SK-N-SH (cell line): ENCODE results near the gene PPIL1. TPM values are rescaled to one million over a fixed set of nuclear protein-coding genes. Genes with fewer than 3 reads are reported as not detected.

ENCODE experiments used
- CTCF ChIA-PET: fragments of 300-600, 350-600 bp; formaldehyde crosslinking; extraction: SDS; loops from one replicate; lab custom pipeline; 2021; lab: Yijun Ruan, JAX
- POLR2A ChIA-PET: fragments of 350-600 bp; sonication (Branson Sonifier 250); formaldehyde crosslinking; extraction: SDS; loops from one replicate; lab custom pipeline; 2020; ENCODE audit warnings: antibody characterized with exemption, inconsistent platforms; lab: Yijun Ruan, JAX
- DNase-seq: peaks from one replicate; pipeline ENCODE4 v3.0.0; 2012
- H2AFZ ChIP-seq: fragments of 200-600 bp; sonication (generic); 2 replicates; pipeline ENCODE4 v1.8.1; 2016; ENCODE audit warnings: antibody characterized with exemption, mild to moderate bottlenecking, low read depth
- H3F3A ChIP-seq: fragments of 200-600 bp; sonication (generic); replicated peaks from 2 replicates; pipeline ENCODE3; 2016; ENCODE audit warnings: antibody characterized with exemption, mild to moderate bottlenecking; ENCODE audit not compliant: insufficient read depth
- H3K27ac ChIP-seq, 2 experiments: fragments of 200-500 bp in 1 of 2; fragments of 200-600 bp in 1 of 2; sonication (Bioruptor generic) in 1 of 2; sonication (generic), shearing (Covaris generic) in 1 of 2; 2 replicates each; pipeline versions ENCODE4 v1.5.1 to v1.6.1; 2014 to 2016; ENCODE audit warnings: low read depth in 2 of 2, inconsistent platforms in 1 of 2, low read length in 1 of 2, mild to moderate bottlenecking in 1 of 2, mixed read lengths in 1 of 2
- H3K27me3 ChIP-seq: fragments of 200-600 bp; sonication (generic), shearing (Covaris generic); 2 replicates; pipeline ENCODE4 v1.6.1; 2016; ENCODE audit warnings: mixed run types; ENCODE audit not compliant: insufficient read depth
- H3K36me3 ChIP-seq, 2 experiments: fragments of 200-500 bp in 1 of 2; fragments of 200-600 bp in 1 of 2; sonication (Bioruptor generic) in 1 of 2; sonication (generic) in 1 of 2; replicated peaks in 1 of 2; 2 replicates each; pipeline versions ENCODE3 to v1.5.1; 2014 to 2016; ENCODE audit warnings: low read length in 1 of 2, mild to moderate bottlenecking in 1 of 2; ENCODE audit not compliant: insufficient read depth in 2 of 2, control insufficient read depth in 1 of 2
- H3K4me1 ChIP-seq, 2 experiments: fragments of 200-500 bp in 1 of 2; fragments of 200-600 bp in 1 of 2; sonication (Bioruptor generic) in 1 of 2; sonication (generic), shearing (Covaris generic) in 1 of 2; 2 replicates each; pipeline versions ENCODE4 v1.5.1 to v1.6.1; 2014 to 2016; ENCODE audit warnings: low read depth in 1 of 2, low read length in 1 of 2, mixed run types in 1 of 2; ENCODE audit not compliant: insufficient read depth in 2 of 2, control insufficient read depth in 1 of 2
- H3K4me2 ChIP-seq: fragments of 200-600 bp; sonication (generic), shearing (Covaris generic); 2 replicates; pipeline ENCODE4 v1.6.1; 2017; ENCODE audit warnings: mixed run types
- H3K4me3 ChIP-seq, 2 experiments: fragments of 200-500 bp in 1 of 2; fragments of 200-600 bp in 1 of 2; sonication (Bioruptor generic) in 1 of 2; sonication (generic), shearing (Covaris generic) in 1 of 2; 2 replicates each; pipeline versions ENCODE4 v1.5.1 to v1.8.1; 2014 to 2016; ENCODE audit warnings: low read depth in 2 of 2, inconsistent platforms in 1 of 2, low read length in 1 of 2, mild to moderate bottlenecking in 1 of 2, mixed read lengths in 1 of 2, moderate library complexity in 1 of 2
- H3K79me2 ChIP-seq: fragments of 200-600 bp; sonication (generic); 2 replicates; pipeline ENCODE4 v1.8.1; 2017; ENCODE audit warnings: mild to moderate bottlenecking; ENCODE audit not compliant: insufficient read depth
- H3K9ac ChIP-seq: fragments of 200-600 bp; sonication (generic); 2 replicates; pipeline ENCODE4 v1.6.1; 2017; ENCODE audit warnings: mixed run types
- H3K9me2 ChIP-seq: fragments of 200-600 bp; sonication (generic); 2 replicates; pipeline ENCODE4 v1.6.1; 2017; ENCODE audit warnings: mixed run types
- H3K9me3 ChIP-seq: fragments of 200-600 bp; sonication (generic); 2 replicates; pipeline ENCODE4 v1.6.1; 2017; ENCODE audit warnings: mixed run types, mild to moderate bottlenecking, moderate library complexity
- H4K20me1 ChIP-seq: fragments of 200-600 bp; sonication (generic); 2 replicates; pipeline ENCODE4 v1.6.1; 2017; ENCODE audit warnings: mild to moderate bottlenecking, mixed run types; ENCODE audit not compliant: insufficient read depth
- EP300 ChIP-seq, 2 experiments: IDR thresholded peaks; 2 replicates each; pipeline versions ENCODE4 v1.4.0 to v1.6.1; 2012; ENCODE audit warnings: borderline replicate concordance in 1 of 2, low read depth in 1 of 2, low read length in 1 of 2
- FOXJ3 ChIP-seq: sonication (generic); formaldehyde crosslinking; IDR thresholded peaks from 2 replicates; pipeline ENCODE4 v1.5.1; 2020; ENCODE audit warnings: mild to moderate bottlenecking, missing genetic modification reagents
- MXI1 ChIP-seq: IDR thresholded peaks from 2 replicates; pipeline ENCODE4 v1.6.1; 2012; ENCODE audit warnings: mild to moderate bottlenecking, low read depth, low read length, improper control_type of control experiment
- NFIC ChIP-seq: IDR thresholded peaks from 2 replicates; pipeline ENCODE4 v1.4.0; 2012; ENCODE audit warnings: borderline replicate concordance
- SMC3 ChIP-seq: IDR thresholded peaks from 2 replicates; pipeline ENCODE4 v1.6.1; 2012; ENCODE audit warnings: low read depth, low read length, improper control_type of control experiment
- TCF12 ChIP-seq: IDR thresholded peaks from 2 replicates; pipeline ENCODE4 v1.4.0; 2012
- YY1 ChIP-seq: IDR thresholded peaks from 2 replicates; pipeline ENCODE4 v1.4.0; 2012; ENCODE audit warnings: low read depth, mild to moderate bottlenecking
- WGBS: methylation state at CpG from one replicate; pipeline ENCODE4 v1.1.6; 2017; ENCODE audit warnings: low lambda C conversion rate; 5-methylcytosine and 5-hydroxymethylcytosine counted together
- polyA plus RNA-seq, 3 experiments: library from polyadenylated mRNA; depleted of rRNA; stranded (reverse); fragments of >200 nt; gene quantifications; 2 replicates each; pipeline ENCODE4 v1.2.3, GENCODE V29; 2012
- TF ChIP-seq, protein P1 (sequence below): IDR thresholded peaks from 2 replicates; pipeline ENCODE4 v1.4.0; 2012; ENCODE audit warnings: low read depth, borderline replicate concordance
- TF ChIP-seq, protein P2 (sequence below): fragments of 200-600 bp; sonication (generic); IDR thresholded peaks from 2 replicates; pipeline ENCODE4 v1.6.1; 2017; ENCODE audit warnings: antibody characterized with exemption, mild to moderate bottlenecking, moderate library complexity
- TF ChIP-seq, protein P3 (sequence below): IDR thresholded peaks from 2 replicates; pipeline ENCODE4 v1.6.1; 2012; ENCODE audit warnings: mild to moderate bottlenecking, low read depth, low read length, moderate library complexity

The PPIL1 gene
- polyA plus RNA-seq, 1 of the 3 experiments (the other 2 are of a cell fraction), result 36.6 TPM

DNA sequence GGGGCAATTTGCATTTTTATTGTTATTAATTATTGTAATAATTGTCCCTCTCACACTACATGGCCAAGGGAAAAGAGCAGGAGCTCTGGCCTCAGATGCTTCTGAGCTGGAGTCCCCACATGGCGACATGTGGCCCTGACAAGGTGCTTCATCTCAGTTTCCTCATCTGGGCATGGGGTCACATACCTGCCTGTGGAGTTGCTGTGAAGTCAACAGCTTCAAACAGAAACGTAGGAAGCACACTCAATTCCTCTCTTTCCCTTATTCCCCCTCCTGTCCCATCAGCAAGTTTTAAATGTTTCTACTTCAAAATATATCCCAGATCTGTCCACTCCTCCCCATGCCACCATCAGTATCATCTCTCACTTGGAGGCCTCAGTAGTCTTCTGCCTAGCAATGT, 44.0 kb downstream of the PPIL1 start:
- H3K4me3 ChIP-seq, result no peak overlapping the region
- WGBS, result 86% methylated on average over 2 of the region's 2 CpGs
- peaks cover 7 to 10% of the 10 kb centered on the region in 2 experiments; a peak in 2 of 4 replicates for H3K4me1 ChIP-seq
- H2AFZ ChIP-seq, result no peak overlapping the region
- no peaks in the 10 kb centered on the region for H3K9me2 ChIP-seq
- ChIA-PET POLR2A (no interaction called here), CTCF (interaction anchor here (1.2 kb wide), 1 partner anchor 18 kb away, joined by 5 read pairs; no protein-coding TSS in a partner anchor)
- H3K27ac ChIP-seq, result no peak overlapping the region
- DNase-seq, result no peak
- peaks cover 5% of the 10 kb centered on the region for H3F3A ChIP-seq
- H3K27me3 ChIP-seq, result no peaks in the 10 kb centered on the region
- no peaks in the 10 kb centered on the region for H3K9me3 ChIP-seq
- no peaks in the 10 kb centered on the region for H4K20me1 ChIP-seq
- H3K79me2 ChIP-seq, result no peaks in the 10 kb centered on the region
- TF ChIP-seq TCF12 (no peak), YY1 (no peak), EP300 (IDR thresholded peaks at IDR 0.05; ENCODE audit: borderline replicate concordance in 1 of 2, low read depth in 1 of 2, low read length in 1 of 2) (no peak), FOXJ3 (CRISPR knock-in tag) (no peak), MXI1 (no peak)
- TF ChIP-seq, protein P1, sequence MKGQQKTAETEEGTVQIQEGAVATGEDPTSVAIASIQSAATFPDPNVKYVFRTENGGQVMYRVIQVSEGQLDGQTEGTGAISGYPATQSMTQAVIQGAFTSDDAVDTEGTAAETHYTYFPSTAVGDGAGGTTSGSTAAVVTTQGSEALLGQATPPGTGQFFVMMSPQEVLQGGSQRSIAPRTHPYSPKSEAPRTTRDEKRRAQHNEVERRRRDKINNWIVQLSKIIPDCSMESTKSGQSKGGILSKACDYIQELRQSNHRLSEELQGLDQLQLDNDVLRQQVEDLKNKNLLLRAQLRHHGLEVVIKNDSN, result no peak
- TF ChIP-seq, protein P2, sequence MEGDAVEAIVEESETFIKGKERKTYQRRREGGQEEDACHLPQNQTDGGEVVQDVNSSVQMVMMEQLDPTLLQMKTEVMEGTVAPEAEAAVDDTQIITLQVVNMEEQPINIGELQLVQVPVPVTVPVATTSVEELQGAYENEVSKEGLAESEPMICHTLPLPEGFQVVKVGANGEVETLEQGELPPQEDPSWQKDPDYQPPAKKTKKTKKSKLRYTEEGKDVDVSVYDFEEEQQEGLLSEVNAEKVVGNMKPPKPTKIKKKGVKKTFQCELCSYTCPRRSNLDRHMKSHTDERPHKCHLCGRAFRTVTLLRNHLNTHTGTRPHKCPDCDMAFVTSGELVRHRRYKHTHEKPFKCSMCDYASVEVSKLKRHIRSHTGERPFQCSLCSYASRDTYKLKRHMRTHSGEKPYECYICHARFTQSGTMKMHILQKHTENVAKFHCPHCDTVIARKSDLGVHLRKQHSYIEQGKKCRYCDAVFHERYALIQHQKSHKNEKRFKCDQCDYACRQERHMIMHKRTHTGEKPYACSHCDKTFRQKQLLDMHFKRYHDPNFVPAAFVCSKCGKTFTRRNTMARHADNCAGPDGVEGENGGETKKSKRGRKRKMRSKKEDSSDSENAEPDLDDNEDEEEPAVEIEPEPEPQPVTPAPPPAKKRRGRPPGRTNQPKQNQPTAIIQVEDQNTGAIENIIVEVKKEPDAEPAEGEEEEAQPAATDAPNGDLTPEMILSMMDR, result no peak
- TF ChIP-seq, protein P3, sequence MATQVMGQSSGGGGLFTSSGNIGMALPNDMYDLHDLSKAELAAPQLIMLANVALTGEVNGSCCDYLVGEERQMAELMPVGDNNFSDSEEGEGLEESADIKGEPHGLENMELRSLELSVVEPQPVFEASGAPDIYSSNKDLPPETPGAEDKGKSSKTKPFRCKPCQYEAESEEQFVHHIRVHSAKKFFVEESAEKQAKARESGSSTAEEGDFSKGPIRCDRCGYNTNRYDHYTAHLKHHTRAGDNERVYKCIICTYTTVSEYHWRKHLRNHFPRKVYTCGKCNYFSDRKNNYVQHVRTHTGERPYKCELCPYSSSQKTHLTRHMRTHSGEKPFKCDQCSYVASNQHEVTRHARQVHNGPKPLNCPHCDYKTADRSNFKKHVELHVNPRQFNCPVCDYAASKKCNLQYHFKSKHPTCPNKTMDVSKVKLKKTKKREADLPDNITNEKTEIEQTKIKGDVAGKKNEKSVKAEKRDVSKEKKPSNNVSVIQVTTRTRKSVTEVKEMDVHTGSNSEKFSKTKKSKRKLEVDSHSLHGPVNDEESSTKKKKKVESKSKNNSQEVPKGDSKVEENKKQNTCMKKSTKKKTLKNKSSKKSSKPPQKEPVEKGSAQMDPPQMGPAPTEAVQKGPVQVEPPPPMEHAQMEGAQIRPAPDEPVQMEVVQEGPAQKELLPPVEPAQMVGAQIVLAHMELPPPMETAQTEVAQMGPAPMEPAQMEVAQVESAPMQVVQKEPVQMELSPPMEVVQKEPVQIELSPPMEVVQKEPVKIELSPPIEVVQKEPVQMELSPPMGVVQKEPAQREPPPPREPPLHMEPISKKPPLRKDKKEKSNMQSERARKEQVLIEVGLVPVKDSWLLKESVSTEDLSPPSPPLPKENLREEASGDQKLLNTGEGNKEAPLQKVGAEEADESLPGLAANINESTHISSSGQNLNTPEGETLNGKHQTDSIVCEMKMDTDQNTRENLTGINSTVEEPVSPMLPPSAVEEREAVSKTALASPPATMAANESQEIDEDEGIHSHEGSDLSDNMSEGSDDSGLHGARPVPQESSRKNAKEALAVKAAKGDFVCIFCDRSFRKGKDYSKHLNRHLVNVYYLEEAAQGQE, result no peak
- H3K4me2 ChIP-seq, result no peak overlapping the region
- no peak overlapping the region for H3K9ac ChIP-seq
- no peaks in the 10 kb centered on the region for H3K36me3 ChIP-seq

DNA sequence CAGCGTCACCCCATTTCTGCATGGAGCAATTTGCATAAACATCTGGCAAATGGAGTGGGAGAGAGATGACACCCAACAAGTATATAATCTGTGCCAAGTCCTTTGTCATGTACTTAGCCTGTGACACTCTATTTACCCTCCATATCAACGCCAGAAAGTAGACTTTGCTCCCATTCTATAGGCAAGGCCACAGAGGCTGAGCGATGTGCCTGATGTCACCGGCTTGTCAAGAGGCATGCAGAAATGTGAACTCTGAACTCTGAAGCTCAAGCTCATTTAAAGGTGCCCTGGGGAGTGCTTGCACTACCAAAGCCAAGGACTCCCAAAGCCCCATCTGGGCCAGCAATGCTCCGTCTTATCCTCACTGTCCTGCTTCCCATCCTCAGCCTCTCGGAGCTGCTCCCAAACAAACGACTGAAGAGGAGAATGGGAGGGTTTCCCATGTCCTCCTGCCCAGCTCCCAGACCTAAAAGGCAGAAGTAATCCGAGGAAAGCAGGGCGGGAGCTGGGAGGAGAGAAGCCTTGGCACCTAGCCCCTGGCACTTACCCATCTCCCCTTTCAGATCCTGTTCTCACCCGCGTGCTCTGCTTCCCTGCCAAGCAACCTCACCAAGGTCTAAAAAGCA, 44.6 kb downstream of the PPIL1 start:
- POLR2A ChIA-PET, result no interaction called here
- H2AFZ ChIP-seq, result no peak overlapping the region

More for the DNA sequence above, 44.6 kb downstream of the PPIL1 start:
- CTCF ChIA-PET, result interaction anchor here (1.2 to 1.3 kb wide), 2 partner anchors 18 to 21 kb away, joined by 3 to 5 read pairs; no protein-coding TSS in a partner anchor
- Histone ChIP-seq H3K27ac (no peak overlapping the region), H3K79me2 (no peaks in the 10 kb centered on the region), H3K4me3 (no peak overlapping the region), H3K9ac (no peak overlapping the region), H3K9me2 (no peaks in the 10 kb centered on the region), H4K20me1 (no peaks in the 10 kb centered on the region), H3F3A (peaks cover 5% of the 10 kb centered on the region), H3K36me3 (no peaks in the 10 kb centered on the region), H3K27me3 (no peaks in the 10 kb centered on the region), H3K4me1 (peaks cover 10% of the 10 kb centered on the region in 2 experiments; a peak in 2 of 4 replicates), H3K9me3 (no peaks in the 10 kb centered on the region), H3K4me2 (no peak overlapping the region)
- 67% methylated on average over 10 of the region's 11 CpGs for WGBS
- no peak for DNase-seq
- TF ChIP-seq NFIC (peak; percentile 27; the same call in 1 of the 2 replicates), MXI1 (no peak), SMC3 (no peak)
